HG03095 (cell line): ENCODE data around the gene RND1.

Experiments
- ATAC-seq: cut with Tn5 transposase; IDR thresholded peaks from one replicate; pipeline ENCODE4 v1.9.1; 2021; ENCODE audit warnings: moderate library complexity; ENCODE audit not compliant: unreplicated experiment

RND1 gene

GRCh38 chr12:48813465-48814261 is 52.0 kb downstream of the RND1 start:
- ATAC-seq, result no peak

DNA sequence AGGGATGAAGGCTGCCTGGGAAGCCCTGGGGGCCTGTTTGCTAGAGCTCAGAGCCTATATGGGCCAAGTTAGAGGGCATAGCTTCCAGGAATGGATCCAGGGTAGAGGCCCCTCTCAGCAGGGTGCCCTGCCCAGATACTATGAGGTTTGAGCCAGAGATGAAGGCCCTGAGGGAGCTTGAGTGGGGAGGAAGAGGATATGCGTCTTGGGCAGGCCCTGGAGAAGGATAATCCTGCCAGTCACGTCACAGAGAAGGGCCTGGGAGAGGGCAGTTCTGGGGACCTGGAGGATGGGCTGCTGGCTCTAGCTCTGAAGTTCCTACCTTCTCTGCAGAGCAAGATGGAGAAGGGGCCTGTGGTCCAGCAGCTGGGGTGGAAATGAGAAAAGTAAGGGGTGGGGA is 53.3 kb downstream of the RND1 start:
- ATAC-seq, result no peak

DNA sequence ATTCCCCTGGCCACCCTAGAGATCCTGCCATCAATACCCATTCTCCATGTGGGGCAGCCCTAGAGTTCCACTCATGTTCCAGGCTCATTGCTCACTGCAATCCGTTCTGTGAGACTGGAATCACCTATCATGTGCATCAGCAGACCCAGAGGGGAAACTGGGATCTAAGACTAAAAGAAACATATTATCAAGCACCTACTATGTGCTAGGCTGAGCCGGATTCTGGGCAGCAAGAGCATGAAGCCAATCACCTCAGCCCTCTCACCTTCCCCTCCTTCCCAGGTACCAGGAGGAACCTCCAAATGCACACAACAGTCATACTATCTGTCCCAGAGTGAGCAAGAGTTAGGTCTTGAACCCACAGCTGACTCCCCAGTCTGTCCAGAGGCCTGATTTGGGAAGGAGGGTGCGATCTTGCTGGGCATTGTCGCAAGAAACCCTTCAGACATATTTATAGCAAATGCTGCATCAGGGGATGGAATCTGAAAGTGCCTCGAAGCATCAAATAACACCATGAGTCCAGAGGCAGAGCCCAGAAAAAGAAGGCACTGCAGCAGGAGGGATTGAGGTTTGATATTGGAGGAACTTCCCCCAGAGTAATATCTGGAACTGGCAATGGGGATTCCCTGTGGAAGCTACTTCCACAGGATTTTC is 54.1 kb downstream of the RND1 start:
- ATAC-seq, result no peak

GRCh38 chr12:48810903-48811431 is 54.7 kb downstream of the RND1 start:
- ATAC-seq, result no peak

DNA sequence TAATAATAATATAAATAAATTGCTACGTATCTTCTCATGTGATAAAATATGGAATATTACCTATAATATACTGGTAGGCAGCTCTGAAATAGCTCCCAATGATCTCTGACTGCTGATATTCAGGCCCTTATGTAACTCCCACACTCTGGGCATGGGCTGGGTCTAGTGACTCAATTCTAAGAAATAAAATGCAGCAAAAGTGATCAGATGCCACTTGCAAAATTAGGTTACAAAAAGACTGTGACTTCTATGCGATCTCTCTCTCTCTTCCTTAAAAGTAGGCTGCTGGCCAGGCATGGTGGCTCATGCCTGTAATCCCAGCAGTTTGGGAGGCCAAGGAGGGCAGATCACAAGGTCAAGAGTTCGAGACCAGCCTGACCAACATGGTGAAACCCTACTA is 57.7 kb downstream of the RND1 start:
- ATAC-seq, result no peak
